HG02884 (cell line): Measurements from ENCODE around the gene HSD17B8.
"Not testable (repeated sequence)": the region's sequence is repeated elsewhere in the genome, so short reads cannot be mapped to it uniquely, and the experiment has no call there.

Source experiments
- ATAC-seq: cut with Tn5 transposase; IDR thresholded peaks from one replicate; pipeline ENCODE4 v1.9.1; 2021; ENCODE audit warnings: mild to moderate bottlenecking, moderate library complexity; ENCODE audit not compliant: unreplicated experiment

Gene HSD17B8

GRCh38 chr6:33205191-33206026 lies 954 bp downstream of the HSD17B8 start:
- no peak for ATAC-seq

GRCh38 chr6:33206027-33206863 lies 1.8 kb downstream of the HSD17B8 start:
- no peak for ATAC-seq

GRCh38 chr6:33206864-33207551 lies 2.6 kb downstream of the HSD17B8 start:
- ATAC-seq, result no peak

GRCh38 chr6:33207552-33208090 lies 3.2 kb downstream of the HSD17B8 start:
- no peak for ATAC-seq

GRCh38 chr6:33208091-33208967 lies 3.9 kb downstream of the HSD17B8 start, which contains the start of gene RING1:
RING1 (plus strand) TSS chr6:33208500; CDS start chr6:33208823, 323 bp downstream.
- no peak for ATAC-seq

GRCh38 chr6:33209856-33210255 lies 5.4 kb downstream of the HSD17B8 start:
- no peak for ATAC-seq

GRCh38 chr6:33211136-33211535 lies 6.7 kb downstream of the HSD17B8 start:
- ATAC-seq, result no peak

GRCh38 chr6:33211666-33212422 lies 7.4 kb downstream of the HSD17B8 start:
- ATAC-seq, result no peak

- ATAC-seq, result no peak
These were observed 8.4 kb downstream of the HSD17B8 start for GRCh38 chr6:33212857-33213165.

GRCh38 chr6:33213166-33213988 lies 8.9 kb downstream of the HSD17B8 start:
- ATAC-seq, result no peak

GRCh38 chr6:33213989-33214335 lies 9.5 kb downstream of the HSD17B8 start:
- no peak for ATAC-seq

- no peak for ATAC-seq
These were observed 11.0 kb downstream of the HSD17B8 start for GRCh38 chr6:33215271-33216116.

- ATAC-seq, result no peak
These were observed 11.7 kb downstream of the HSD17B8 start for GRCh38 chr6:33216117-33216649.

GRCh38 chr6:33217246-33217645 lies 12.8 kb downstream of the HSD17B8 start:
- ATAC-seq, result no peak

- ATAC-seq, result no peak
These were observed 13.2 kb downstream of the HSD17B8 start for GRCh38 chr6:33217681-33218080.

GRCh38 chr6:33226503-33227120 lies 22.2 kb downstream of the HSD17B8 start:
- not testable (repeated sequence) for ATAC-seq

GRCh38 chr6:33235221-33235634 lies 30.8 kb downstream of the HSD17B8 start:
- ATAC-seq, result no peak
